Measurements from ENCODE around the gene BACH2.

The BACH2 gene

GRCh38 chr6:90019216-90019615 is 277.4 kb downstream of the BACH2 start:
- no peak for DNase-seq

GRCh38 chr6:90015883-90016282 is 280.8 kb downstream of the BACH2 start:
- DNase-seq, result no peak

GRCh38 chr6:90008908-90009501 is 287.6 kb downstream of the BACH2 start:
- DNase-seq, result no peak

GRCh38 chr6:90008189-90008907 is 288.3 kb downstream of the BACH2 start:
- DNase-seq, result no peak

GRCh38 chr6:90005048-90005827 is 291.4 kb downstream of the BACH2 start:
- no peak for DNase-seq

GRCh38 chr6:90004511-90004910 is 292.1 kb downstream of the BACH2 start:
- no peak for DNase-seq

- no peak for DNase-seq
Measured at GRCh38 chr6:90003941-90004340, 292.7 kb downstream of the BACH2 start.

GRCh38 chr6:90003069-90003795 is 293.4 kb downstream of the BACH2 start:
- DNase-seq, result no peak

GRCh38 chr6:90000864-90001731 is 295.5 kb downstream of the BACH2 start:
- DNase-seq, result peak in 1 of 2 experiments; percentile 32

GRCh38 chr6:89999945-90000825 is 296.5 kb downstream of the BACH2 start:
- DNase-seq, result no peak

GRCh38 chr6:89999154-89999553 is 297.5 kb downstream of the BACH2 start:
- DNase-seq, result no peak

- no peak for DNase-seq
Measured at GRCh38 chr6:89997456-89998445, 298.9 kb downstream of the BACH2 start.

GRCh38 chr6:89993411-89993810 is 303.2 kb downstream of the BACH2 start:
- no peak for DNase-seq

GRCh38 chr6:89992818-89993217 is 303.8 kb downstream of the BACH2 start:
- no peak for DNase-seq

GRCh38 chr6:89989742-89990141 is 306.9 kb downstream of the BACH2 start:
- DNase-seq, result no peak

GRCh38 chr6:89987830-89988229 is 308.8 kb downstream of the BACH2 start:
- no peak for DNase-seq

- no peak for DNase-seq
Measured at GRCh38 chr6:89987140-89987539, 309.5 kb downstream of the BACH2 start.

GRCh38 chr6:89986650-89987074 is 310.0 kb downstream of the BACH2 start:
- DNase-seq, result no peak

GRCh38 chr6:89985751-89986493 is 310.7 kb downstream of the BACH2 start:
- no peak for DNase-seq
